ENCODE data around the gene PCSK6. TPM values are rescaled to one million over a fixed set of nuclear protein-coding genes. Genes with fewer than 3 reads are reported as not detected.

Gene PCSK6
- polyA plus RNA-seq, 3 donors, result 0.05 to 0.10 TPM; not detected in 1

DNA sequence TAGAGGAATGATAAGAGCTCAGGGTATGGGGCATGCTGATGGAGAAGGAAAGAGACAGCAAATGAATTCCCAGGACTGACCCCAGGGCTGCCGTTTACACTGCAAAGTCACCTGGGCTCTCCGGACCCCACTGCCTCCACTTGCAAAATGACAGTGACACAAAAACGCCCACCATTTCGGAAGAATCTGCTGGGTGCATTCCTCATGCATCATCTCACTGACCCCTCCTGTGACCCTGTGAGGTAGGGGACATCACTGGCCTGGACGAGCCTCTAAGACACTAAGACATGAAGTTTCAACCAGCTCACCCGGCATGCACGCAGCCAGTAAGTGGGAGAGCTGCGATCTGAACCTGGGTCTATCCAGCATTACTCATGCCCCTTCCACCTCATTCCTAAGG is 60.3 kb downstream of the PCSK6 start:
- no peak overlapping the region for H3K27ac Mint-ChIP-seq

DNA sequence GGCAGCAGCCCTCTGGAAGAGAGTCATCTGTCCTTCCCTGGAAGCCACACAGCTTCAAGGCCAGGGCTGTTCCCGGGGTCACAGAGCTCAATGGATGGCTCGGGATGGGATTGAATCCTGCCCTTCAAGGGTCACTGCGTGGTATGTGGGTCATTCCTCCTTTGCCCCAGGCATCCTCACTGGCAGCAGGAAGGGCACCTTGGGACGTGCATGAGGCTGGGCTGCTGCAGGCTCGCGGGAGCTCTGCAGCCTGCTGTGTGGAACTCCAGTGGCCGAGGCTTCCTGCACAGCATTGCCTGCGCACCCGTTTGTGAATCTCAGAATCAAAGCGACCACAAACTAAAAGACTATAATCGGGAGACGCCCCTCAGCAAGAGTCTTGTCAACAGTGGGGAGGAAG is 60.7 kb downstream of the PCSK6 start:
- H3K9ac ChIP-seq (ENCODE audit: insufficient read depth, low read length, poor library complexity, severe bottlenecking), result no peak overlapping the region
- no peaks in the 10 kb centered on the region for H3K9me3 Mint-ChIP-seq
- H3K36me3 ChIP-seq (replicated peaks in 1 of 2; ENCODE audit: control insufficient read depth in 1 of 2, insufficient read depth in 2 of 2, low read length in 2 of 2), result no peaks in the 10 kb centered on the region
- no peaks in the 10 kb centered on the region for H3K27me3 ChIP-seq (ENCODE audit: control insufficient read depth in 2 of 2, insufficient read depth in 2 of 2, low read length in 2 of 2)
- no peak overlapping the region for H3K27ac Mint-ChIP-seq
- no peaks in the 10 kb centered on the region for H3K4me1 ChIP-seq (ENCODE audit: control insufficient read depth in 1 of 2, insufficient read depth in 2 of 2, low read length in 2 of 2)
- no peak overlapping the region for H3K4me2 ChIP-seq (replicated peaks; ENCODE audit: extremely low read depth, low read length, poor library complexity, severe bottlenecking)
- intact Hi-C loops (cut with micrococcal nuclease), result no loop called here
- H3K79me2 ChIP-seq (ENCODE audit: insufficient read depth, low read length), result no peaks in the 10 kb centered on the region
- peaks cover 5 to 22% (median 7%) of the 10 kb centered on the region in 3 donors for H3K27me3 Mint-ChIP-seq (ENCODE audit: low read depth in 3 of 3)
- H3K4me1 Mint-ChIP-seq, result no peaks in the 10 kb centered on the region
- WGBS (ENCODE audit: insufficient coverage), result 84% methylated on average over 10 of the region's 12 CpGs
- H2AFZ ChIP-seq (ENCODE audit: insufficient read depth, low read depth, low read length, poor library complexity, severe bottlenecking), result no peak overlapping the region
- no peaks in the 10 kb centered on the region for H3K9me3 ChIP-seq (replicated peaks in 1 of 2; ENCODE audit: control insufficient read depth in 1 of 2, insufficient read depth in 1 of 2, low read length in 2 of 2)
- DNase-seq, result no peak
- H3K4me3 ChIP-seq (replicated peaks in 1 of 3; ENCODE audit: low read depth in 2 of 3, low read length in 3 of 3), result no peak overlapping the region
- H3K27ac ChIP-seq (ENCODE audit: low read depth in 1 of 2, low read length in 2 of 2), result no peak overlapping the region
- no peak overlapping the region for H3K4me3 Mint-ChIP-seq
- H3K36me3 Mint-ChIP-seq, result no peaks in the 10 kb centered on the region
- TF ChIP-seq, protein P1, sequence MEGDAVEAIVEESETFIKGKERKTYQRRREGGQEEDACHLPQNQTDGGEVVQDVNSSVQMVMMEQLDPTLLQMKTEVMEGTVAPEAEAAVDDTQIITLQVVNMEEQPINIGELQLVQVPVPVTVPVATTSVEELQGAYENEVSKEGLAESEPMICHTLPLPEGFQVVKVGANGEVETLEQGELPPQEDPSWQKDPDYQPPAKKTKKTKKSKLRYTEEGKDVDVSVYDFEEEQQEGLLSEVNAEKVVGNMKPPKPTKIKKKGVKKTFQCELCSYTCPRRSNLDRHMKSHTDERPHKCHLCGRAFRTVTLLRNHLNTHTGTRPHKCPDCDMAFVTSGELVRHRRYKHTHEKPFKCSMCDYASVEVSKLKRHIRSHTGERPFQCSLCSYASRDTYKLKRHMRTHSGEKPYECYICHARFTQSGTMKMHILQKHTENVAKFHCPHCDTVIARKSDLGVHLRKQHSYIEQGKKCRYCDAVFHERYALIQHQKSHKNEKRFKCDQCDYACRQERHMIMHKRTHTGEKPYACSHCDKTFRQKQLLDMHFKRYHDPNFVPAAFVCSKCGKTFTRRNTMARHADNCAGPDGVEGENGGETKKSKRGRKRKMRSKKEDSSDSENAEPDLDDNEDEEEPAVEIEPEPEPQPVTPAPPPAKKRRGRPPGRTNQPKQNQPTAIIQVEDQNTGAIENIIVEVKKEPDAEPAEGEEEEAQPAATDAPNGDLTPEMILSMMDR (IDR thresholded peaks at IDR 0.05), result no peak
- H4K20me1 ChIP-seq (ENCODE audit: insufficient read depth, low read length), result no peaks in the 10 kb centered on the region

More for the DNA sequence above, 60.3 kb downstream of the PCSK6 start:
- no peaks in the 10 kb centered on the region for H3K27me3 ChIP-seq (ENCODE audit: control insufficient read depth in 2 of 2, insufficient read depth in 2 of 2, low read length in 2 of 2)
- intact Hi-C loops (cut with micrococcal nuclease), result no loop called here
- TF ChIP-seq, protein P1 (IDR thresholded peaks at IDR 0.05), result no peak
- no peak overlapping the region for H3K4me3 Mint-ChIP-seq
- no peak overlapping the region for H3K9ac ChIP-seq (ENCODE audit: insufficient read depth, low read length, poor library complexity, severe bottlenecking)
- H3K27me3 Mint-ChIP-seq (ENCODE audit: low read depth in 3 of 3), result peaks cover 4 to 21% (median 7%) of the 10 kb centered on the region in 3 donors
- H3K4me1 ChIP-seq (ENCODE audit: control insufficient read depth in 1 of 2, insufficient read depth in 2 of 2, low read length in 2 of 2), result no peaks in the 10 kb centered on the region
- H3K9me3 ChIP-seq (replicated peaks in 1 of 2; ENCODE audit: control insufficient read depth in 1 of 2, insufficient read depth in 1 of 2, low read length in 2 of 2), result no peaks in the 10 kb centered on the region
- no peaks in the 10 kb centered on the region for H3K4me1 Mint-ChIP-seq
- WGBS (ENCODE audit: insufficient coverage), result 92% methylated on average over 6 of the region's 8 CpGs
- H3K27ac ChIP-seq (ENCODE audit: low read depth in 1 of 2, low read length in 2 of 2), result no peak overlapping the region
- no peak overlapping the region for H3K4me2 ChIP-seq (replicated peaks; ENCODE audit: extremely low read depth, low read length, poor library complexity, severe bottlenecking)
- no peaks in the 10 kb centered on the region for H3K9me3 Mint-ChIP-seq
- no peaks in the 10 kb centered on the region for H3K36me3 ChIP-seq (replicated peaks in 1 of 2; ENCODE audit: control insufficient read depth in 1 of 2, insufficient read depth in 2 of 2, low read length in 2 of 2)
- no peak for DNase-seq
- H4K20me1 ChIP-seq (ENCODE audit: insufficient read depth, low read length), result no peaks in the 10 kb centered on the region
- H3K36me3 Mint-ChIP-seq, result no peaks in the 10 kb centered on the region
- no peak overlapping the region for H2AFZ ChIP-seq (ENCODE audit: insufficient read depth, low read depth, low read length, poor library complexity, severe bottlenecking)
- H3K4me3 ChIP-seq (replicated peaks in 1 of 3; ENCODE audit: low read depth in 2 of 3, low read length in 3 of 3), result no peak overlapping the region
- H3K79me2 ChIP-seq (ENCODE audit: insufficient read depth, low read length), result no peaks in the 10 kb centered on the region

All from CD14-positive monocyte (primary cell).